Lower lobe of right lung (tissue), 2 donors: ENCODE results near the gene CSDE1. TPM values are rescaled to one million over a fixed set of nuclear protein-coding genes. Genes with fewer than 3 reads are reported as not detected.
A peak's percentile ranks its signal among the peaks of the same experiment; 100 is the strongest.

ENCODE experiments used
- ATAC-seq, 2 donors: fragments of 200-7000 bp; cut with Tn5 transposase; one replicate each; pipeline ENCODE4 v1.9.1; 2020 to 2022; ENCODE audit warnings: mild to moderate bottlenecking in 2 of 2, moderate library complexity in 2 of 2
- DNase-seq: peaks from one replicate; pipeline ENCODE4 v3.0.0-alpha.2; 2020
- H3K27ac ChIP-seq: fragments of 200-600 bp; one replicate; pipeline ENCODE4 v1.8.0; 2022
- H3K27me3 ChIP-seq: fragments of 200-600 bp; one replicate; pipeline ENCODE4 v1.8.0; 2022; ENCODE audit warnings: low read depth
- H3K36me3 ChIP-seq: fragments of 200-600 bp; one replicate; pipeline ENCODE4 v1.8.0; 2022; ENCODE audit warnings: mild to moderate bottlenecking
- H3K4me1 ChIP-seq: fragments of 200-600 bp; one replicate; pipeline ENCODE4 v1.8.0; 2022
- H3K4me3 ChIP-seq: fragments of 200-600 bp; one replicate; pipeline ENCODE4 v1.8.0; 2022; ENCODE audit warnings: mild to moderate bottlenecking
- H3K9me3 ChIP-seq: fragments of 200-600 bp; one replicate; pipeline ENCODE4 v1.8.0; 2022
- intact Hi-C: fragments of 100-400 bp; cut with DNase I; formaldehyde crosslinking; loops from one replicate; pipeline ENCODE4 v1.11.0; 2022
- total RNA-seq: library from RNA; stranded (reverse); fragmentation: NEBNext Ultra II Directional; extraction: Animal tissue kit (Norgen Biotek cat#: 25700); gene quantifications from one replicate; pipeline ENCODE4 v1.2.1, GENCODE V29; 2021
- TF ChIP-seq, protein P1 (sequence below): fragments of 200-600 bp; IDR thresholded peaks from one replicate; pipeline ENCODE4 v1.8.0; 2022; ENCODE audit warnings: antibody characterized with exemption, mild to moderate bottlenecking
- donor health status: DM: no; HTN: yes; CAD: no; lungs with severe emphysema.

The CSDE1 gene
- total RNA-seq, 1 donor from 2014 or later, result 543 TPM

DNA sequence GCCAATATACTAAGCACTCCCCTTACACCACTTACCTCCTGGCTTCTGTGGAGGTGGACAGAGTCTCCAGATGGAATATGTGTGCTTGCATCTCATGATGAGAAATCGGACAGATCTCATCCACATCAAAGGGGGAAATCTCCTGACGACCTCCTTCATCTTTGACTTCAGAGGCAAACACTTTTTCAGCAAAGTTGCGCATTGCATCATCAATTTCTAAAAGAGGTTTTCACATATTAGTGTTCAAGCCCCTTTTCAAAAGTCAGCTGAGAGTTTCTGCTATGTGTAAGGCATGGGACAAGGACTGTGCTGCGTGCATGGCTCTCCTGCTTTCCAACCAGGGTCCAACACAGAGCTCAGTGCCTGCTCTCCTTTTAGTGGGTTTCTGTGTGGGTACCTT, 69.3 kb downstream of the CSDE1 start:
- ATAC-seq (no peak), DNase-seq (no peak)
- intact Hi-C loops, result no loop called here
- H3K27me3 ChIP-seq, result no peaks in the 10 kb centered on the region
- no peaks in the 10 kb centered on the region for H3K36me3 ChIP-seq
- H3K4me1 ChIP-seq, result no peaks in the 10 kb centered on the region
- no peak overlapping the region for H3K4me3 ChIP-seq
- no peaks in the 10 kb centered on the region for H3K9me3 ChIP-seq
- TF ChIP-seq, protein P1, sequence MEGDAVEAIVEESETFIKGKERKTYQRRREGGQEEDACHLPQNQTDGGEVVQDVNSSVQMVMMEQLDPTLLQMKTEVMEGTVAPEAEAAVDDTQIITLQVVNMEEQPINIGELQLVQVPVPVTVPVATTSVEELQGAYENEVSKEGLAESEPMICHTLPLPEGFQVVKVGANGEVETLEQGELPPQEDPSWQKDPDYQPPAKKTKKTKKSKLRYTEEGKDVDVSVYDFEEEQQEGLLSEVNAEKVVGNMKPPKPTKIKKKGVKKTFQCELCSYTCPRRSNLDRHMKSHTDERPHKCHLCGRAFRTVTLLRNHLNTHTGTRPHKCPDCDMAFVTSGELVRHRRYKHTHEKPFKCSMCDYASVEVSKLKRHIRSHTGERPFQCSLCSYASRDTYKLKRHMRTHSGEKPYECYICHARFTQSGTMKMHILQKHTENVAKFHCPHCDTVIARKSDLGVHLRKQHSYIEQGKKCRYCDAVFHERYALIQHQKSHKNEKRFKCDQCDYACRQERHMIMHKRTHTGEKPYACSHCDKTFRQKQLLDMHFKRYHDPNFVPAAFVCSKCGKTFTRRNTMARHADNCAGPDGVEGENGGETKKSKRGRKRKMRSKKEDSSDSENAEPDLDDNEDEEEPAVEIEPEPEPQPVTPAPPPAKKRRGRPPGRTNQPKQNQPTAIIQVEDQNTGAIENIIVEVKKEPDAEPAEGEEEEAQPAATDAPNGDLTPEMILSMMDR, result no peak
- no peak overlapping the region for H3K27ac ChIP-seq

DNA sequence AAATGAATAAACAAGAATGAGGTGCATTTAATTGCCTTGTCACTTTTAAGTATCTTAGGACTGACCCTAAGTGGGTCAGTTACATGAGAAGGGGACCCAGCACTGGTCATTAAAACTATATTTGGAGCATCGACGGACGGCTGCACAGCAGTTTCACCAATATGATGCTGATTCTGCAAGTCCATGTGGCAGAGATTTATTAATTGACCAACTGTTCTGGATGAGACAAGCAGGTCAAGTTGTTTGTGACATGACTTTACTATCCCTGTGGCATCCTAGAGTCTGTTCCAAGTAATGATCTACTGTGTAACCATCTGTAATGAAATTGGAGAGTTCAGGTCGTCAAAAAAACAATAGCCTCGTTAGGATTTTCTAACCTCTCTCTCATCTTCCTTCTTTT, 71.9 kb downstream of the CSDE1 start:
- no peak overlapping the region for H3K27ac ChIP-seq
- H3K9me3 ChIP-seq, result no peaks in the 10 kb centered on the region
- ATAC-seq, result no peak
- no peak for DNase-seq
- TF ChIP-seq, protein P1, result no peak
- H3K27me3 ChIP-seq, result no peaks in the 10 kb centered on the region
- no peaks in the 10 kb centered on the region for H3K36me3 ChIP-seq
- intact Hi-C loops, result no loop called here
- no peaks in the 10 kb centered on the region for H3K4me1 ChIP-seq
- H3K4me3 ChIP-seq, result no peak overlapping the region

DNA sequence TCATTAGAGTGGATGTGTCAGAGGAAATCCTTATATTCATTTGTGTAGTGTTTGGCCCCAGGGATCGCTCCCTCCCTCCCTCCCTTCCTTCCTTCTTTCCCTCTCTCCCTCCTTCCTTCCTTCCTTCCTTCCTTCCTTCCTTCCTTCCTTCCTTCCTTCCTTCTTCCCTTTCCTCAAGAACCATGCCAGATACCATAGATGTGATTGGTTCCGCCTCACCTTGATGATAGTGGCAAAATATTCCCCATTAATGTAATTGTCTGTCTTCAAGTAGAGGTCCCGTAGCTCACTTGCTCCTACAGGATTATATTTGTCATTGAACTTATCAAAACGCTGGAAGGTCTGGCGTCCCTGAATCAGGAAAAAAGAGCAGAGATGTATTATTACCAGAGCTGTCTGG, 80.1 kb downstream of the CSDE1 start:
- TF ChIP-seq, protein P1, result no peak
- intact Hi-C loops, result no loop called here
- H3K36me3 ChIP-seq, result no peaks in the 10 kb centered on the region
- H3K4me3 ChIP-seq, result no peak overlapping the region
- H3K9me3 ChIP-seq, result no peaks in the 10 kb centered on the region
- no peak for ATAC-seq
- H3K4me1 ChIP-seq, result no peaks in the 10 kb centered on the region
- no peak for DNase-seq
- H3K27ac ChIP-seq, result no peak overlapping the region
- H3K27me3 ChIP-seq, result no peaks in the 10 kb centered on the region

DNA sequence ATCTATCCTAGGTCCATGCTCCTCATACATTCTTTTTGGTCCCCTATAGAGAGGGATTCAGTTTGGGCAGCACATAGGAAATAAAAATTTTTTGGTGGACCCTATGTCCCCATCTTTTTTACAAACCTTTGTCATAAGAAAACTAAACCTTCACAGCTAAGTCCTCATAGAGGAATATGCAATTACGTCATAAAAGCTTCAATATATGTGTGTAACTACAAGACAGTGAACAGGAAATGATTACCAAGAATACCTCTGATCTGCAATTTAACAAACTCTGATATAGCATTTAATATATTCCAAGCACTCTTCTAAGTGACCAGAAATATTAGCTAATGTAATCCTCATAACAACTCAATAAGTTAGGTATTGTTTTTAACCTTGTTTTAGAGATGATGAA, 81.7 kb downstream of the CSDE1 start:
- DNase-seq (no peak), ATAC-seq (no peak)
- intact Hi-C loops, result no loop called here

DNA sequence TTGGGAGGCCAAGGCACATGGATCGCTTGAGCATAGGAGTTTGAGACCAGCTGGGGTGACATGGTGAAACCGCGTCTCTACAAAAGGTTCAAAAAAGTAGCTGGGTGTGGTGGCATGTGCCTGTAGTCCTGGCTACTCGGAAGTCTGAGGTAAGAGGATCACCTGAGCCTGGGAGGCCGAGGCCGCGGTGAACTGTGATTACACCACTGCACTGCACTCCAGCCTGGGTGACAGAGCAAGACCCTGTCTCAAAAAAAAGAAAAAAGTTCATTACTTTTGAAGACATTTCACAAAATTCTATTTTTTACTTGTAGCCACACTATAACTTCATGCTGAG, 85.9 kb downstream of the CSDE1 start:
- H3K36me3 ChIP-seq, result no peaks in the 10 kb centered on the region
- H3K4me3 ChIP-seq, result no peak overlapping the region
- ATAC-seq, result no peak
- DNase-seq, result peak; percentile 50
- no peaks in the 10 kb centered on the region for H3K9me3 ChIP-seq
- peak overlapping the region; percentile 2 for H3K27ac ChIP-seq
- no peaks in the 10 kb centered on the region for H3K27me3 ChIP-seq
- peaks cover 3% of the 10 kb centered on the region for H3K4me1 ChIP-seq
- intact Hi-C loops, result no loop called here
- TF ChIP-seq, protein P1, result no peak

More for the DNA sequence above, 81.7 kb downstream of the CSDE1 start:
- Histone ChIP-seq H3K4me1 (peaks cover 3% of the 10 kb centered on the region), H3K27me3 (no peaks in the 10 kb centered on the region), H3K27ac (no peak overlapping the region), H3K4me3 (no peak overlapping the region), H3K36me3 (no peaks in the 10 kb centered on the region), H3K9me3 (no peaks in the 10 kb centered on the region)
- TF ChIP-seq, protein P1, result no peak
